Testis (tissue), 3 donors: Measurements from ENCODE around the gene TNIP3. TPM values are rescaled to one million over a fixed set of nuclear protein-coding genes. Genes with fewer than 3 reads are reported as not detected.

Source experiments
- DNase-seq: peaks from one replicate; pipeline ENCODE4 v3.0.0-alpha.2; 2019
- H3K27ac ChIP-seq, 2 donors: fragments of 200-600 bp; sonication (generic); one replicate each; pipeline ENCODE4 v1.5.1; 2019
- H3K27me3 ChIP-seq: fragments of 200-600 bp; sonication (generic); one replicate; pipeline ENCODE4 v1.5.1; 2019
- H3K36me3 ChIP-seq: fragments of 200-600 bp; sonication (generic); one replicate; pipeline ENCODE4 v1.5.1; 2017; ENCODE audit warnings: low read depth; ENCODE audit errors: missing control alignments
- H3K4me1 ChIP-seq: fragments of 200-600 bp; sonication (generic); one replicate; pipeline ENCODE4 v1.5.1; 2019
- H3K4me3 ChIP-seq, 2 donors: fragments of 200-600 bp; sonication (generic); one replicate each; pipeline ENCODE4 v1.5.1; 2017 to 2019
- H3K9me3 ChIP-seq: fragments of 200-600 bp; sonication (generic); one replicate; pipeline ENCODE4 v1.5.1; 2017
- CTCF ChIP-seq, 3 experiments: fragments of 450-650 bp in 2 of 3; fragments of 200-600 bp in 1 of 3; sonication (generic) in 1 of 3; IDR thresholded peaks; one replicate each; pipeline ENCODE4 v1.5.1; 2016 to 2019; ENCODE audit warnings: antibody characterized with exemption in 3 of 3, mild to moderate bottlenecking in 2 of 3, moderate library complexity in 1 of 3
- POLR2A ChIP-seq: fragments of 450-650 bp; IDR thresholded peaks from one replicate; pipeline ENCODE4 v1.6.1; 2017; ENCODE audit warnings: antibody characterized with exemption, mild to moderate bottlenecking, moderate library complexity
- WGBS, 2 donors: methylation state at CpG; one replicate each; pipeline ENCODE4 v1.1.5; 2018; 5-methylcytosine and 5-hydroxymethylcytosine counted together
- intact Hi-C: fragments of 100-400 bp; cut with DNase I; formaldehyde crosslinking; loops from one replicate; pipeline ENCODE4 v1.15.1; 2023; ENCODE audit warnings: low total_unique reads
- polyA plus RNA-seq: library from polyadenylated mRNA; stranded (reverse); fragments of 350-450 nt; fragmentation: Illumina TruSeq; extraction: RNeasy Lipid Tissue Mini Kit (QIAGEN cat#74804); gene quantifications from one replicate; pipeline ENCODE4 v1.2.3, GENCODE V29; 2014; ENCODE audit warnings: low read depth, low replicate concordance; ENCODE audit not compliant: insufficient read depth
- total RNA-seq, 2 donors: library from RNA; depleted of rRNA; stranded (reverse); fragments of >200 nt; gene quantifications; one replicate each; pipeline ENCODE4 v1.2.3, GENCODE V29; 2016

Gene TNIP3
- total and polyA plus RNA-seq, 3 donors from 2014 or later = 0.43 to 1.1 (median 0.80) TPM

- H3K27ac ChIP-seq = no peak overlapping the region
- no peaks in the 10 kb centered on the region for H3K4me1 ChIP-seq
- peak; percentile 25 to 79 (median 26) for TF ChIP-seq CTCF (IDR thresholded peaks at IDR 0.05)
- TF ChIP-seq POLR2A = no peak
- H3K36me3 ChIP-seq = no peaks in the 10 kb centered on the region
- no peak overlapping the region for H3K4me3 ChIP-seq
- no peaks in the 10 kb centered on the region for H3K9me3 ChIP-seq
- 16 to 17% methylated on average over 6 of the region's 6 CpGs for WGBS, 2 donors
- intact Hi-C loops = no loop called here
- H3K27me3 ChIP-seq = no peaks in the 10 kb centered on the region
- no peak for DNase-seq
Observed at GRCh38 chr4:121192480-121192879, 28.4 kb upstream of the TNIP3 start.

- 36 to 51% methylated on average over 11 of the region's 11 CpGs for WGBS, 2 donors
- intact Hi-C loops = no loop called here
- no peak overlapping the region for H3K27ac ChIP-seq
- H3K27me3 ChIP-seq = no peaks in the 10 kb centered on the region
- no peaks in the 10 kb centered on the region for H3K9me3 ChIP-seq
- H3K4me1 ChIP-seq = no peaks in the 10 kb centered on the region
- no peaks in the 10 kb centered on the region for H3K36me3 ChIP-seq
- no peak for DNase-seq
- TF ChIP-seq CTCF (IDR thresholded peaks at IDR 0.05) = no peak
- no peak for TF ChIP-seq POLR2A
- no peak overlapping the region for H3K4me3 ChIP-seq
Observed at GRCh38 chr4:121192013-121192412, 27.9 kb upstream of the TNIP3 start.

- no peak for DNase-seq
- no peak overlapping the region for H3K4me3 ChIP-seq
- WGBS, 2 donors = 81 to 89% methylated on average over 1 of the region's 1 CpG
- H3K9me3 ChIP-seq = no peaks in the 10 kb centered on the region
- no peaks in the 10 kb centered on the region for H3K36me3 ChIP-seq
- intact Hi-C loops = no loop called here
- no peaks in the 10 kb centered on the region for H3K4me1 ChIP-seq
- H3K27me3 ChIP-seq = no peaks in the 10 kb centered on the region
- no peak for TF ChIP-seq CTCF (IDR thresholded peaks at IDR 0.05)
- no peak for TF ChIP-seq POLR2A
- H3K27ac ChIP-seq = no peak overlapping the region
Observed at GRCh38 chr4:121191361-121191760, 27.2 kb upstream of the TNIP3 start.

GRCh38 chr4:121190389-121190788 lies 26.3 kb upstream of the TNIP3 start:
- TF ChIP-seq POLR2A (no peak), CTCF (IDR thresholded peaks at IDR 0.05) (no peak)
- Histone ChIP-seq H3K27me3 (no peaks in the 10 kb centered on the region), H3K4me1 (no peaks in the 10 kb centered on the region), H3K27ac (no peak overlapping the region), H3K36me3 (no peaks in the 10 kb centered on the region), H3K4me3 (no peak overlapping the region), H3K9me3 (no peaks in the 10 kb centered on the region)
- no peak for DNase-seq
- intact Hi-C loops = no loop called here
- 85 to 93% methylated on average over 4 of the region's 4 CpGs for WGBS, 2 donors

- TF ChIP-seq POLR2A (no peak), CTCF (IDR thresholded peaks at IDR 0.05) (no peak)
- 74 to 77% methylated on average over 3 of the region's 3 CpGs for WGBS, 2 donors
- Histone ChIP-seq H3K36me3 (no peaks in the 10 kb centered on the region), H3K4me3 (no peak overlapping the region), H3K27ac (no peak overlapping the region), H3K9me3 (no peaks in the 10 kb centered on the region), H3K27me3 (no peaks in the 10 kb centered on the region), H3K4me1 (no peaks in the 10 kb centered on the region)
- intact Hi-C loops = no loop called here
- DNase-seq = no peak
Observed at GRCh38 chr4:121189326-121190215, 25.4 kb upstream of the TNIP3 start.
